ENCODE measurements around the gene TNFAIP8L2.

The TNFAIP8L2 gene

DNA sequence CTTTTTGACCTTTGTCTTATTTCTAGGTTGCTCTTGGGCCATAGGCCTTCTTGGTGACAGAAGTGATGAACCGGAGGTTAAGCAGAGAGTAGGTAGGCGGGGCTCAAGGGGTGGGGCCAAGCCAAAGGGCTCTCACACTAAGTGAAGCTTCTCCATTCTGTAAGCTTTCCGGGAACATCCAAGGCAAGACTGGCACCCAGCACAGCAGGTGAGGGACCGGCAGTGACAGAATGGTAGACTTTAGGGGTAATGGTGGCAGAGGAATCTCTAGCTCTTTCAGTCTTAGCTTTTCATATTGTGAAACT, at the start of gene TNFAIP8L2:
TSS of gene TNFAIP8L2 (plus strand) at position 135 of the 305 bp plus-strand sequence. CDS start 2,049 bp downstream, outside the sequence.
- DNase-seq, result peak; percentile 74

DNA sequence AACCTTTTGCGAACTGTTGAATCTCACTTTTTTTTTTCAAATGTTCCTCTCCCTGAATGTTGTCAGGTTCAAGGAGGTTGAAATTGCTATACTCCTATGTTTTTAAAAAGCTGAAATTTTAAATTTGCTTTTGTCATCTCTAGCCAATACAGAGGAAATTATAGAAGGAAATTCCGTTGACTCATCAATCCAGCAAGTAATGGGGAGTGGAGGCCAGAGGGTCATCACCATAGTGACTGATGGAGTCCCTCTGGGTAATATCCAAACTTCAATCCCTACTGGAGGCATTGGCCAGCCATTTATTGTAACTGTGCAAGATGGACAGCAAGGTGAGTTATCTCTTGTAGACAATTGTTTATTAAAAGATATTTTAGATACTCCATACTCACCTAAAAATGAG, 49.6 kb upstream of the TNFAIP8L2 start:
- DNase-seq, result no peak

GRCh38 chr1:151108331-151108730, 48.1 kb upstream of the TNFAIP8L2 start:
- DNase-seq, result no peak

- DNase-seq, result no peak
Observed at GRCh38 chr1:151113877-151114276, 42.6 kb upstream of the TNFAIP8L2 start.

DNA sequence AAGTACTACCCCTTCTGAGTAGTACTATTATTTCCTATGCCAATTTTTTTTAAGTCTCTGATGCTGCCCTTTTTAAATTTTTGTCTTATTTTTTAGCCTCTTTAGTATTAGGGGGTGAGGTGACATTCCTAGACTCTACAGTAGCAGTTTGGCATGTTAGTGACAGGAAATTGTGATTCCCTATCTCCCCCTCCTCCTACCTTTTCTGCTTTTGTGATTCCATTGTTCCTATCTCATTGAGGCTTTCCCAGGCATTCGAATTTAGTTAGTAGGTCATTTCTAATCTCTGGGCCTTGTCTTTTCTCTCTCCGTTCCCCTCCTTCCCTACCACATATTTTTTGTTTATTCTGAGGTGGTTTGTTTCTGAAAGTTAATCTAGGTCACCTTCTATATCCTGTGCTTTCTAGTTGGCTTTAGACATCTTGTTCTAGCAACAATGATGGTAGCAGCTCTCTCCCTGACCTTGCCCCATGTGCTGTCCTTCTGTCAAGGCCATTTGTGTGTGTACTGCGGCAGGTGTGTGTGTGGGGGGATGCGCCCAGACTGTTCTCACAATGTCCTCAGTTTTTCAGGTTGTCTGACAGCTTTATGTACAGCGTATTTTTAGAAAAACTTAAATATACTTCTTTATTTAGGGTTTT, 31.6 kb upstream of the TNFAIP8L2 start:
- DNase-seq, result no peak

DNA sequence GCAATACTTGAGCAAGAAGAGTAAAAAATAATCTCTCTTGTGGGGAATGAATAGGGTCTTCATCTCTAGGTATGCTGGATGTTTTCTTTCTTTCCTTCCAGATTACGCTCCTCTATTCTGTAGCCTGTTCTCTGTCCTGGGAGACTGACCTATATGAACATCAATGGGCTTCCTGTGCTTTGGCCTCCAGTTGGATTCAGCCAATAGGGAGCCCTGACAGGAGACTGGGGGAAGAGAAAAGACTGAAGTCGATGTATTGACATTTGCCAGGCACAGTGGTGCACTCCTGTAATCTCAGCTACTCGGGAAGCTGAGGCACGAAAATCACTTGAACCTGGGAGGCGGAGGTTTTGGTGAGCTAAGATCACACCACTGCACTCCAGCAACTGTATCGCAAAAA, 27.6 kb upstream of the TNFAIP8L2 start:
- no peak for DNase-seq

DNA sequence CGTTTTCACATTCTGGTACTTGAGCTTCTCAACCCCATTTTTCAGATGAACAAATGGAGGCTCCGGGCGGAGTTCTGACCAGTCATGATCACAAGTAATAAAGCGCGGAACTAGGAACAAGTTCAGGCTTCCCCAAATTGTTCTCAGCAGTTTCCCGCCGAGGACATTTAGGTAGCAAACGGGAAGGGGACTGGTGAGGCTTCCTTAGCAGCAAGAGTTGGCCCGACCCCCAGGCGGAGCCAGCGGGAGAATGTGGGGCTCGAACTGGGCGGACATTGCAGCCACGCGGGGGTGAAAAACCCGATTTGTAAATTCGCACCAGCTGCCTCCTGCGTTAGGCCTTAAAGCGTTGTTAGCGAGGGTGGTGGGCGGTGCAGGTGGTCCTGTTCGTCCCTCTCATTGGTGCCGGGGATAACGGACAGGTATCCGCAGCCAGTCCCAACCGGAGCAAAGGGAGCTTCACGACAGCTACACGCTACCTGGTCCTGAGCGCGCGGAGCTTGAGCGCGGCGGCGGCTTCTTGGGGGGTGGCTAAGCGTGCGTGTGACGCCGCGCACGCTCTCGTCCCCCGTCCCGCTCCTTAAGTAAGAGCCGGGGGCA, 25.4 kb upstream of the TNFAIP8L2 start:
- peak; percentile 76 for DNase-seq

- DNase-seq, result no peak
Observed at GRCh38 chr1:151131701-151132334, 24.6 kb upstream of the TNFAIP8L2 start.

DNA sequence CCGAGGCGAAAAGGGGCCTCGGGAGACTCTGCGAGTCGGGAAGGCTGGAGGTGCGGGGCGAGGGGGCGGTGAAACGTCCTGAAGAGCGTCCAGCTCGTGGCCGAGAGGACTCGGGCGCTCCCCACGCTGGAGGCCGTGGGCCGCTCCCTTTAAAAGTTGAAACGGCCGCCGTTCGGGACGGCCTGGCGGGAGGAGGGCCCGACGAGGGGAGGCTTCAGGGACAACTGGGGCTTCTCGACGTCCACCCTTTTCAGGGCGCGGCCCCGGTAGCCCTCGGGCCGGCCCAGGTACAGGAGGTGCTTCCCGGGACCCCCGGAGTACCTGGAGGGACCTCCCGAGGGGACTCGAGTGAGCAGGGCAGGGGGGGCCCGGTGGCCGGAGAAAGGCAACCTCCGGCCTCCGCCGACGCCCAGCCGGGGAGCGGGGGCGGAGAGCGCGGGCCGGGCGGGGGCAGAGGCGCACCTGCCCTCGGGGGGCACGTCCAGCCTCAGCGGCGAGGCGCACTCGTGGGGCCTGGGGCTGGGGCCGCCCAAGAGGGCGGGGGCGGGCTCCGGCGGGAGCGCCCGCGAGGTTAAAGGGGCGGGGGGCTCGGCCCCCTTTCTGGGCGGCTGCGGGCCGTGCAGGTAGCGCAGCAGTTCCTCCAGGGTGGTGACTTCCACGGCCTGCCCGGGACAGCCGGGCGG, 24.0 kb upstream of the TNFAIP8L2 start:
- DNase-seq, result no peak

DNA sequence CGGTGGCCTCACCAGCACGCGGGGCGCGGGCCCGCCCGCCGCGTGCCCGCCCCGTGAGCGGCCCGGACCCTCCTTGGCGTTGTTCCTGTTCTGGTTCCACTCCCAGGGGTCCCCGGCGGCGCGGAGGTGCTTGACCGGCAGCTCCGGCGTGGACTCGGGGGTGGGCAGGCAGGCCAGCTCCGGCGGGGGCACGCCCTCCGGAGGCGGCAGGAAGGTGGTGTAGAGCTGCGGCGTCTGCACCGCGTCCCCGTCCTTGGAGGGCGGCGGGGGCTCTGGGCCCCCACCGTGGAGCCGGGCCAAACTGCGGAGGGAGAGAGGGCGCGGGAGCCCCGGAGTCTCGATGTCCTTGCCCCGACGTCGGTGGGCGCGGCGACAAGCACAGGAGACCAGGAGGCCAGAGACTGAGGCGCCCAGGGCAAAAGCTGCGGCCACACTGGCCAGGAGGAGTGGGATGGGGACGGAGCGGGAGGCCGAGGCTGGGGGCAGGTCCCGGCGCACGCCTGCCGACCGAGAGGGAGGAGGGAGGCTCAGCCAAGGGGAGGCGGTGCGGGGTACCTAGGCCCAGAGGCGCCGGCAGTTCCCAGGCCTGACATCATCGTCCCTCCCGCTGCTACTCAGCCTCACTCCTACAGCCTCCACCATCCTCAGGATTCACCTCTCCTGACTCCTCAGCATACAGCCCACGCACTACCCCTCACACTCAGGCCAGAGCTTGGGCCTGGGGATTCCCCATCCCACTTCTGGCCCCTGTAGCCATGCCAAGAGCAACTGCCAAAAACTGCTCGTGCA, 23.2 kb upstream of the TNFAIP8L2 start:
- no peak for DNase-seq

- no peak for DNase-seq
Observed at GRCh38 chr1:151134396-151134795, 22.1 kb upstream of the TNFAIP8L2 start.

DNA sequence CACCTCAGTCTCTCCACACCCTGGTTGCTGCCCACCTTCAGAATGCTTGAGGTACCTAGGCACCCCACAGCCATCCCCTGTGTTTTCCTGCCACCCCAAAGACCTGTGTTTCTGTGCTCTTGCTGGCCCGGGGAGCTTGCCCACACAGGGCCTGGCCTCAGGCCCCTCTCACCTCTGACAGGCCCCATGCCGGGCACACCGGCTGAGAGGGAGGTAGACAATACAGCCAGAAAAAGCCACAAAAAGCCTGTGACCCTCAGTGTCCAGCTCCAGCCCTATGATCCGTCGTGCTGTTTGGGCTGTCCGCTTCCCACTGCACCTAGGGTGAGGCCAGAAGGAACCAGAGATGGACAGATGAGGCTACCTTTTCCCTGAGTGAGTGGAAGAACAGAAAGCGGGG, 21.5 kb upstream of the TNFAIP8L2 start:
- no peak for DNase-seq

DNA sequence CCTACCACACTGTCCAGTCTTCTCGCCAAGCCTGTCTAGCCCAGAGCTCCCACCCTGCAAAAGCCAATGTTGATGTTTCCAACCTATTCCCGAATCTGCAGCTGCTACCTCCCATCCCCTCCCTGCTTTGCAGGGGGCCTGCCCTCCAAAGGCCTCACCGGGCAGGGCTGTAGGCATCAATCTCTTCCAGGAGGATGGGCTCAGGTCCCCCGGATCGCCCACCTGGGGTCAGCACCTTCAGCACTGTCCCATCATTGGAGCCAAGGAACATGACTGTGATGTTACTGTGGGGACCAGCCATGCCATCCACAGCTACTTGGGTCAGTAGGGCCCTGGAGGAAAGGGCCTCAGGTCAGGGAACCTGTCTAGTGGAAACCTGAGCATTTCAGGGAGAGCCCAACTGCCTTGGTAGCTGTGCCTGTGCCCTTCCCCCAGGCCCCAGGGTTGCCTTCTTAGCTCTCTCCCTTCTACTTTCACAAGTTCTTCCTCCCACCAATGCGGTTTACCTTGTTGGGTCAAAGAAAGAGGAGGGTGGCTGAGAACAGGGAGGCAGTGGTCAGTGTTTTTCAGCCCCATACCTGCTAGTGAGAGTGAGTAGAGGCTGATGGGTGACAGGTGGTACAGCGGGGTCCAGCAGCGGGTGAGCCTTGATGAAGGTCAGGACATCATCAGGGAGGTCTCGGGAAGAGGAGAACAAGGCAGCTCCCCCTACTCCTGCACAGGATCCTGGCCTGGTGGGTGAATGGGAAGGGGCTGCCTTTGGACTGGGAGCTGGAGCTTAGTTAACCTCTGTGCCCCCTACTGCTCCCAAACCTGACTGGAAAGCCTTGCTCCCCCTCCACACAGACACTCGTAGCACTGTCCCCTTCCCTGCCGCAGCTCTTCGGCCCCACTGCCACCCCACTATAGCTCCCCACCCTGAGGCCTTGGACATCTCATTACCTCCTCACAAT, 20.7 kb upstream of the TNFAIP8L2 start:
- DNase-seq, result no peak

DNA sequence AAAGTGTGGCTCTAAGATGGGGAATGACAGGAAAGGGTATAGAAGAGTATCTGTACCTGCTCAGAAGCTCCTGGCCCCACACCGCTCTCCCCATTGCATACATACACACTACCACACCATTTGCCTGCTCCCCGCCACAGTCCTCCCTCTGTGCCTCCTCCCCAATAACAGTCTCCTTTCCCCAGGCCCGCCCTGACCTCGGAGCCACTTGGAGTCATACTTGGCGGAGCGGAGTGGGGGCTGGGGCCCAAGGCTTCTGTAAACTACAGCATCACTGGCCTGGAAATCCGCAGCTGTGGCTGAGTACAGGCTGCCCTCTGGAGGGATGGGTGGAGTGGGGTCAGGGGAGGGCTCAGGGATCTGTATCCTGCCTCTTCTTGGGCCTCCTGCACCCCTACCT, 18.7 kb upstream of the TNFAIP8L2 start:
- no peak for DNase-seq

DNA sequence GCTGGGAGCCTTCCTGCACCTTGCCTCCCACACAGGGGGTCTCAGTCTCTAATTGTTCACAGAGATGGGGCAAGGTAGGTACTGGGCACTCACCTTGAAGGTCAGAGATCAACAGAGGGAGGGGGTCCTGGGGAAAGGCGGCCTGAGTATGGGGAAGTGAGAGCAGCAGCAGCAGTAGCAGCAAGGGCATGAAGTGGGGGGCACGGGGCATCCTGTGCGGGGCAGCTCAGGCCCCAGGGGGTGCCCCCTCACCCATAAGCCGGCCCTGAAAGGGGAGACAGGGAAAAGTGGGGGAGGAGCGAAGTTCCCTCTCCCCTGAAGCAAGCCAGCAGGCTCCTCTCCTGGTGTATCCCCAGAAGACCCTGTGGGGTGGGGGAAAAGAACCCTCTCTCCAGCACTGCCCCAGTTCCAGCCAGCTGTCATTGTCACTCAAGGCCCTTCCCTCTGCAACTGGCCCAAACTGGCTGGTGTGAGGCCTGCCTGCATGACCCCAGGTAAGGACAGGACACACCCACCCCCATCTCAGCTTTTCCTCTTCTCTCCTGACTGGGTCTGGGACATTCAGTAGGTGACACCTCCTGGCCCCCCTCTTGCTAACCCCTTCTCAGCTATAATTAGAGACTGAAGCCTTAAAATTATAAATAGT, 13.9 kb upstream of the TNFAIP8L2 start:
- no peak for DNase-seq

DNA sequence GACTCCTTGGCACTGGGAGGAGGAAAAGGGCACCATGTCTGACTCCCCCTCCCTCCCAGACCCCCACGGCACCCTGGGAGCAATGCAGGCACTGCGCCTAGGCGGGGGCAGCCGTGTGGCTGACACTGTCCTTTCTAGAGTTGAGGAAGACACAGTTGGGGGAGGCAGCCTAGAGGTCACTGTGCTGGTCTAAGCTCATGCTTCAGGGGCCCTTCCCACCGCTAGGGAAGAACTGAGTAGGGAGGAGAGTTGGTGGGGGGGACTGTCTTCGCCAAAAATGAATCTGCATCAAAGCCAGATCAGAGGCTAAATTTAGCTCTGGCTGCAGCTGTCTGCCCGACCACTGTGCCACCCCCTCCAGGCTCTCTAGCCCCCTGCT, 13.4 kb upstream of the TNFAIP8L2 start:
- no peak for DNase-seq

DNA sequence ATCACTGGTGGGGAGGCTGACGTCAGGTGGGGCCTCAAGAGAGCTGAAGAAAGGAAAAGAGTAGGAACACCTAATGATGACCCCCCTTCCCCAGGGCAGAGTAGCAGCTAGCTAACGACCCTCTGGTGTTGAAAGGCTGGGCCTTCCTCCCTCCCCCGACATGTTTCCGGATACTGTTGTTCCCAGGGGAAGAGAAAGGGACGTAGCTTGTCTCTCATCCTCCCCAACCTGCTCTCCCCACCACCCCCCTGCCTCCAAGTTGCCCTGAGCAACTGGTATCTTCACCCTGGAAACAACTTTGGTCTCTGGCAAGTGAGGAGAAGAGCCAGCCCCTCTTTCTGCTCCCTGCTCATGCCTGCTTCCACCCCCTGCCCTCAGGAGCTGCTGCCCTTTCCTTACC, 12.5 kb upstream of the TNFAIP8L2 start:
- DNase-seq, result no peak

DNA sequence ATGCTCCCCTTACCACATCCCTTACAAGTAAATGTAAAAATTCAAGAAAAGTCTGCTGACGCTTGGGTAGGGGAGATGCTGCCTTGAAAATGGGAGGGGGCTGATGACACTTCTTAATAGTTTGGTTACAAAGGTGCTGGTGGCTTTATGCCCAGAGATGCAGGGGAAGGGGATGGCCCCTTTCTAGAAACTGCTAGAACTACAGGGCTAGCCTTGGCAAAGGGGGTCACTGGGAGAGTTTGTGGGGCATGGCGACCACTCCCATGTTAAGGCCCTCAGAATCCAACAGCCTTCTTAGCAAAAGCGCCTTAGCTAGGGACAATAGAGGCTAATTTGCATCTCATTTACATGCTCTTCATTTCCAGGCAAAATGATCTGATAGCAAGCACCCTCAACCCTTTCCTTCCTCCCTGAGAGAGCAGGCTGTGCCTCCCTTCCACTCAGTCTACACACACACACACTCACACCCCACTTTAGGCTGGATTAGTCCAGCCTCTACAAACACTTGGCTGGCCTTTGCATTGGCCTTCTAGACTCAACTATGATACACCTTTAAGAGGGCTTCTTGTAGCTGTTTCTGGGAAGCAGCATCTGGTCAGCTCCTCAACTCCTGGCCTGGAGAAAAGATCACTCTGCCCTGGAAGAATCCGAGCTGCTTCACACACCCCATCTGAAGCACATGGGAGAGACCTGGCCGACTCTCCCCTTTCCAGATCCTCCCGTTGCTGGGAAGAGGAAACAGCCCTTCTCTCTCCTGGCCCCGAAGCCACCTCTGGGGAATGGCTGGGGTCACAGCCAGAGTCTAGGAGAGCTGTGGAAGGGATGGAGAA, 11.8 kb upstream of the TNFAIP8L2 start:
- DNase-seq, result no peak

GRCh38 chr1:151145304-151146071, 11.0 kb upstream of the TNFAIP8L2 start:
- DNase-seq, result no peak

- no peak for DNase-seq
Observed at GRCh38 chr1:151146072-151146411, 10.4 kb upstream of the TNFAIP8L2 start.
